DND-41 (cell line): Measurements from ENCODE around the gene GOLGA6L26.
"Not testable (repeated sequence)": the region's sequence is repeated elsewhere in the genome, so short reads cannot be mapped to it uniquely, and the experiment has no call there.

ENCODE experiments used
- EZH2 ChIP-seq: IDR thresholded peaks from 3 replicates; pipeline ENCODE4 v1.6.1; 2012; ENCODE audit warnings: borderline replicate concordance, low read depth, mild to moderate bottlenecking, moderate library complexity, low read length, inconsistent platforms; ENCODE audit not compliant: severe bottlenecking
- TF ChIP-seq, protein P1 (sequence below): IDR thresholded peaks from 2 replicates; pipeline ENCODE4 v1.5.1; 2012; ENCODE audit warnings: borderline replicate concordance, low read length, moderate library complexity, mild to moderate bottlenecking; ENCODE audit not compliant: poor library complexity, severe bottlenecking; ENCODE audit errors: extremely low read depth

DNA sequence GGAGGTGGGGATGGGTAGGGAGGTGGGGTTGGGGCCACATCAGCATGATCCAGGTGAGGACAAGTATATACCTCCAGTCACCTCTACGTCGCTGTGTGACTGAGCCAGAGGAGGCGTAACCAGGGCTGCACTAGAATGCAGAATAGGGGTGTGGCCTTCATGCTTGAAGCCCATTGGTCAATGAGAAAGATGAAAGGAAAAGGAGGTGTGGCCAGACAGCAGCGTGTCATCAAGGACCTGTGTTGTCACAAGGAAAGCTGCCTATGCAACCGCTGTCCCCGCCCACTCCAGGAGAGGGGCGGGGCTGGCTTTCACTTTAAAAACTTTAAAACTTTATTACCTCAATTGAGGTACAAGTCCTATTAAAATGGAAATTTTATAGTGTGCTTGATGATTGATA lies at the start of gene GOLGA6L26:
- TF ChIP-seq, protein P1, sequence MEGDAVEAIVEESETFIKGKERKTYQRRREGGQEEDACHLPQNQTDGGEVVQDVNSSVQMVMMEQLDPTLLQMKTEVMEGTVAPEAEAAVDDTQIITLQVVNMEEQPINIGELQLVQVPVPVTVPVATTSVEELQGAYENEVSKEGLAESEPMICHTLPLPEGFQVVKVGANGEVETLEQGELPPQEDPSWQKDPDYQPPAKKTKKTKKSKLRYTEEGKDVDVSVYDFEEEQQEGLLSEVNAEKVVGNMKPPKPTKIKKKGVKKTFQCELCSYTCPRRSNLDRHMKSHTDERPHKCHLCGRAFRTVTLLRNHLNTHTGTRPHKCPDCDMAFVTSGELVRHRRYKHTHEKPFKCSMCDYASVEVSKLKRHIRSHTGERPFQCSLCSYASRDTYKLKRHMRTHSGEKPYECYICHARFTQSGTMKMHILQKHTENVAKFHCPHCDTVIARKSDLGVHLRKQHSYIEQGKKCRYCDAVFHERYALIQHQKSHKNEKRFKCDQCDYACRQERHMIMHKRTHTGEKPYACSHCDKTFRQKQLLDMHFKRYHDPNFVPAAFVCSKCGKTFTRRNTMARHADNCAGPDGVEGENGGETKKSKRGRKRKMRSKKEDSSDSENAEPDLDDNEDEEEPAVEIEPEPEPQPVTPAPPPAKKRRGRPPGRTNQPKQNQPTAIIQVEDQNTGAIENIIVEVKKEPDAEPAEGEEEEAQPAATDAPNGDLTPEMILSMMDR: not testable (repeated sequence)
- TF ChIP-seq EZH2: not testable (repeated sequence)
